Measurements from ENCODE around the gene INPP4A.

DNA sequence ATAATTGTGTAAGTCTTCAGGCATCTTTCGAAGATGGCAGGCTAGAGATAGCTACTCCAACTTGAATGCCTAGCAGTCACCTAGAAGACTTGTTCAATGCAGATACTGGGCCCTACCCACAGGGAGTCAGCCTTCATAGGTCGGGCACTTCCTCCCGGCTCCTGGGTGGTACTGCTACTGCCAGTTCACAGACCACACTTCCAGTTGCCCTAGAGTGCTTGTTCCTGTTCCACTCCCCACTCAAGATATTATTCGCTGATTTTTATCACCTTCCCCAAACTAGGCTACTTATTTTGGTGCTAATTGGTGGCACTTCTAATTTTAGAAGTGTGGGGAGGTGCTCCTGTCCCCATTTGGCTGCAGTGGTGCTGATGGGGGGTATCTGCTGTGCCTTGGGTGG is 34.2 kb downstream of the INPP4A start:
- TF ChIP-seq, protein P1, sequence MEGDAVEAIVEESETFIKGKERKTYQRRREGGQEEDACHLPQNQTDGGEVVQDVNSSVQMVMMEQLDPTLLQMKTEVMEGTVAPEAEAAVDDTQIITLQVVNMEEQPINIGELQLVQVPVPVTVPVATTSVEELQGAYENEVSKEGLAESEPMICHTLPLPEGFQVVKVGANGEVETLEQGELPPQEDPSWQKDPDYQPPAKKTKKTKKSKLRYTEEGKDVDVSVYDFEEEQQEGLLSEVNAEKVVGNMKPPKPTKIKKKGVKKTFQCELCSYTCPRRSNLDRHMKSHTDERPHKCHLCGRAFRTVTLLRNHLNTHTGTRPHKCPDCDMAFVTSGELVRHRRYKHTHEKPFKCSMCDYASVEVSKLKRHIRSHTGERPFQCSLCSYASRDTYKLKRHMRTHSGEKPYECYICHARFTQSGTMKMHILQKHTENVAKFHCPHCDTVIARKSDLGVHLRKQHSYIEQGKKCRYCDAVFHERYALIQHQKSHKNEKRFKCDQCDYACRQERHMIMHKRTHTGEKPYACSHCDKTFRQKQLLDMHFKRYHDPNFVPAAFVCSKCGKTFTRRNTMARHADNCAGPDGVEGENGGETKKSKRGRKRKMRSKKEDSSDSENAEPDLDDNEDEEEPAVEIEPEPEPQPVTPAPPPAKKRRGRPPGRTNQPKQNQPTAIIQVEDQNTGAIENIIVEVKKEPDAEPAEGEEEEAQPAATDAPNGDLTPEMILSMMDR (IDR thresholded peaks at IDR 0.05 in 2 of 3, conservative IDR thresholded peaks at IDR 0.05 in 1 of 3; ENCODE audit: control insufficient read depth in 2 of 3, extremely low read depth in 1 of 3, insufficient read depth in 1 of 3, low read depth in 3 of 3, low read length in 3 of 3) = no peak
- TF ChIP-seq, protein P2, sequence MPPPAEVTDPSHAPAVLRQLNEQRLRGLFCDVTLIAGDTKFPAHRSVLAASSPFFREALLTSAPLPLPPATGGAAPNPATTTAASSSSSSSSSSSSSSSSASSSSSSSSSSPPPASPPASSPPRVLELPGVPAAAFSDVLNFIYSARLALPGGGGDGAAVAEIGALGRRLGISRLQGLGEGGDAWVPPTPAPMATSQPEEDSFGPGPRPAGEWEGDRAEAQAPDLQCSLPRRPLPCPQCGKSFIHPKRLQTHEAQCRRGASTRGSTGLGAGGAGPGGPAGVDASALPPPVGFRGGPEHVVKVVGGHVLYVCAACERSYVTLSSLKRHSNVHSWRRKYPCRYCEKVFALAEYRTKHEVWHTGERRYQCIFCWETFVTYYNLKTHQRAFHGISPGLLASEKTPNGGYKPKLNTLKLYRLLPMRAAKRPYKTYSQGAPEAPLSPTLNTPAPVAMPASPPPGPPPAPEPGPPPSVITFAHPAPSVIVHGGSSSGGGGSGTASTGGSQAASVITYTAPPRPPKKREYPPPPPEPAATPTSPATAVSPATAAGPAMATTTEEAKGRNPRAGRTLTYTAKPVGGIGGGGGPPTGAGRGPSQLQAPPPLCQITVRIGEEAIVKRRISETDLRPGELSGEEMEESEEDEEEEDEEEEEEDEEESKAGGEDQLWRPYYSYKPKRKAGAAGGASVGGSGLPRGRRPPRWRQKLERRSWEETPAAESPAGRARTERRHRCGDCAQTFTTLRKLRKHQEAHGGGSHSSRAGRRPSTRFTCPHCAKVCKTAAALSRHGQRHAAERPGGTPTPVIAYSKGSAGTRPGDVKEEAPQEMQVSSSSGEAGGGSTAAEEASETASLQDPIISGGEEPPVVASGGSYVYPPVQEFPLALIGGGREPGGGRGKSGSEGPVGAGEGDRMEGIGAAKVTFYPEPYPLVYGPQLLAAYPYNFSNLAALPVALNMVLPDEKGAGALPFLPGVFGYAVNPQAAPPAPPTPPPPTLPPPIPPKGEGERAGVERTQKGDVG (CRISPR knock-in tag; IDR thresholded peaks at IDR 0.05) = no peak
- TF ChIP-seq, protein P3, sequence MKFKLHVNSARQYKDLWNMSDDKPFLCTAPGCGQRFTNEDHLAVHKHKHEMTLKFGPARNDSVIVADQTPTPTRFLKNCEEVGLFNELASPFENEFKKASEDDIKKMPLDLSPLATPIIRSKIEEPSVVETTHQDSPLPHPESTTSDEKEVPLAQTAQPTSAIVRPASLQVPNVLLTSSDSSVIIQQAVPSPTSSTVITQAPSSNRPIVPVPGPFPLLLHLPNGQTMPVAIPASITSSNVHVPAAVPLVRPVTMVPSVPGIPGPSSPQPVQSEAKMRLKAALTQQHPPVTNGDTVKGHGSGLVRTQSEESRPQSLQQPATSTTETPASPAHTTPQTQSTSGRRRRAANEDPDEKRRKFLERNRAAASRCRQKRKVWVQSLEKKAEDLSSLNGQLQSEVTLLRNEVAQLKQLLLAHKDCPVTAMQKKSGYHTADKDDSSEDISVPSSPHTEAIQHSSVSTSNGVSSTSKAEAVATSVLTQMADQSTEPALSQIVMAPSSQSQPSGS (IDR thresholded peaks at IDR 0.05; ENCODE audit: low read length) = no peak
- TF ChIP-seq MXI1 (IDR thresholded peaks at IDR 0.05; ENCODE audit: low read depth, low read length) (no peak), EZH2 (IDR thresholded peaks at IDR 0.05; ENCODE audit: borderline replicate concordance, control insufficient read depth, low read depth, low read length) (no peak), EP300 (IDR thresholded peaks at IDR 0.05; ENCODE audit: borderline replicate concordance in 1 of 2, control insufficient read depth in 1 of 2, low read depth in 2 of 2, low read length in 2 of 2) (0 out of 4 replicates have a peak, but pooled peaks of 1 of the 2 experiments have one; percentile 20)
- TF ChIP-seq, protein P4, sequence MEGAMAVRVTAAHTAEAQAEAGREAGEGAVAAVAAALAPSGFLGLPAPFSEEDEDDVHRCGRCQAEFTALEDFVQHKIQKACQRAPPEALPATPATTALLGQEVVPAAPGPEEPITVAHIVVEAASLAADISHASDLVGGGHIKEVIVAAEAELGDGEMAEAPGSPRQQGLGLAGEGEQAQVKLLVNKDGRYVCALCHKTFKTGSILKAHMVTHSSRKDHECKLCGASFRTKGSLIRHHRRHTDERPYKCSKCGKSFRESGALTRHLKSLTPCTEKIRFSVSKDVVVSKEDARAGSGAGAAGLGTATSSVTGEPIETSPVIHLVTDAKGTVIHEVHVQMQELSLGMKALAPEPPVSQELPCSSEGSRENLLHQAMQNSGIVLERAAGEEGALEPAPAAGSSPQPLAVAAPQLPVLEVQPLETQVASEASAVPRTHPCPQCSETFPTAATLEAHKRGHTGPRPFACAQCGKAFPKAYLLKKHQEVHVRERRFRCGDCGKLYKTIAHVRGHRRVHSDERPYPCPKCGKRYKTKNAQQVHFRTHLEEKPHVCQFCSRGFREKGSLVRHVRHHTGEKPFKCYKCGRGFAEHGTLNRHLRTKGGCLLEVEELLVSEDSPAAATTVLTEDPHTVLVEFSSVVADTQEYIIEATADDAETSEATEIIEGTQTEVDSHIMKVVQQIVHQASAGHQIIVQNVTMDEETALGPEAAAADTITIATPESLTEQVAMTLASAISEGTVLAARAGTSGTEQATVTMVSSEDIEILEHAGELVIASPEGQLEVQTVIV (IDR thresholded peaks at IDR 0.05; ENCODE audit: borderline replicate concordance, partially characterized antibody) = no peak

Measured in GM12878 (cell line).